Right renal cortex interstitium (tissue), 3 donors: ENCODE results near the gene EPB41L3. TPM values are rescaled to one million over a fixed set of nuclear protein-coding genes. Genes with fewer than 3 reads are reported as not detected.

Experiments
- DNase-seq, 3 donors: peaks; one replicate each; pipeline ENCODE4 v3.0.0-alpha.2; 2013; ENCODE audit warnings: low read depth in 3 of 3, low spot score in 2 of 3
- polyA plus RNA-seq, 3 donors: library from polyadenylated mRNA; unstranded; fragments of 120-200 nt; gene quantifications; one replicate each; pipeline ENCODE4 v1.2.1, GENCODE V29; 2013; ENCODE audit not compliant: insufficient read length in 3 of 3

Gene EPB41L3
- polyA plus RNA-seq, 3 donors, result 56.9 to 71.6 (median 58.0) TPM

DNA sequence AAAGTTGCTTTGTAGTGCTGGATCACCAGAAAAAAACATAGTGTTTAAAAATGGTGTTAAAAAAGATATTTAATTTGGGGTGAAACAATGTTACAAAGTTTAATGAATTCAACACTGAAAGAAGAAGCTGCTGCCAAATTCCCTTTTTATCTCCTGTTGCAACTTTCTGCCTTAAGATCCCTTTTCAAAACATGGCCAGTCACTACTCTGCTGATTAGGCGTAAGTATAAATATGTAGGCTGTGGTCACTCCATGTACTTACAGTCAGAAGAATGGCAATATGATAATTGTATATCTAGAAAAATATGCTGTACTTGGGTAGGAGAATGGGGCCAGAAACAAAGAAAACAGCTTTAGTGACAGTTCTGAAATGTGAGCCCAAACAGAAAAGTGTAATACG is 124.8 kb downstream of the EPB41L3 start:
- no peak for DNase-seq

DNA sequence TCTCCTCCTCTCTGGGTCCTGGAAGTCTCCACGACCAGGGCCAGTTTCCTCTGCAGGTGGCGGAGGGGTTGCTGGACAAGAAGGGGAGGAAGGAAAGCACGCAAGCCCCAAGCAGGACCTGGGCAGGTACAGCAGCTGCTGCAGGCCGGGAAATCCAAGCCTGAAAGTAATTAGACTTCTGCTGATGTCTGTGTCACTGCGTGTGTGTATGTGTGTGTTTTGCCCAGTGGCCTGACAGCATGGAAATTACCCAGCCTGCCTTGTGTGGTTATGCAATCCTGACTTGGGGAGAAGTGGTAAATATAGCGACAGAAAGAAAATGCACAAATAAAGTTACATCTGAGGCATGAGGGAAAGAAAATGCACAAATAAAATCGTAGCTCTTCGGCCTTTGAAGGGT is 126.5 kb downstream of the EPB41L3 start:
- DNase-seq, result no peak

DNA sequence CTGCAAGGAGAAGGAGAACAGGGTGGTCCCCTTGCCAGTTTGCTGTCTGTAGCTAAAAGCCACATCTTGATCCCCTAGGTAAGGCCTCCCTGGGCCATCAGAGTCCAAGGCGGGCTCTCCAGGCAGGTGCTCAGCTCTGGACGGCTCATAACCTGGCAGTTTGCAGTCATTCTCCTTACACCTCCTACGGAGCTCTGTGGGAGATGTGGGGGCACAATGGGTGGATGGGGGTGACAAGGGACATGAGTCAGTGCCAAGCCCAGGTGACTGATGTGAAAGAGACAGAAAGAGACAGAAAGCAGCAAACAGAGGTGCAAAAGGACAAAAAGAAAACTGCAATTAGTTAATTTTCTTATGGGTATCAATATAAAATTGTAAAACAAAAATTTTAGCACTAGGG is 127.7 kb downstream of the EPB41L3 start:
- no peak for DNase-seq

DNA sequence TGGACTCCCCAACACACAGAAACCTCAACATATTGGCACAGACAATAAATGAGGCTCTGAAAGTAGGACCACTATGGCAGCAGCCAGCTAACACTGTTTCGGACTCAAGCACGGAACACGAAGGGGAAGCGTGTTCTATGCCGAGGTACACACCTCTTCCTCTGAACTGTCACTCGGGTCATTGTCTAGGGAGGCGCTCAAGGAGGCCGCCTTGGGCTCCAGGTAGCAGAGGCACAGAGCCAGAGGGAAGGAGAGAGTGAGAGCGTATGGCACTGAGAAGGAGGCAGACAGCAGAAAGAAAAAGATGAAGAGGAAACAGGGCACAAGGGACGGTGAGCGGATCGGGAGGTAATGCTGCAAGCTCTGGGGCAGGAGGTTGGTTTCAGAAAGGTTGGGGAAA is 128.1 kb downstream of the EPB41L3 start:
- DNase-seq, result no peak

DNA sequence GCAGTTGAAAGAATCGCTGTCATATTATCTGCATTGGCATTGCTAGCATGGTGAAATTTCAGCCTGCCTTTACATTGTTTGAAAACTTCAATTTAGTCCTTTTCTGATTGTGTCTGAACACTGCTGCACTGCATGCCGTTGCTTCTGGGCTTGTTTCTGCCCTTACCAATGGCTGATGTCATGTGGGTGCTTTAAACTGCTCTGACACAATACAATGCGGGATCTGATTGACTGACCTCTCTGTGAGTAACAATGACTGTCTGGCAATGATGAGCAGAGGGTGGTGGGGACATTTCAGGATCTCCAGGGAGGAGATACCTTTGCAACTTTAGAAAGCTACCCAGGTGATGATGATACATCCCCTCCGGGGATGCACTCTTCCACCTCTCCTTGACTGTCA is 128.8 kb downstream of the EPB41L3 start:
- no peak for DNase-seq

DNA sequence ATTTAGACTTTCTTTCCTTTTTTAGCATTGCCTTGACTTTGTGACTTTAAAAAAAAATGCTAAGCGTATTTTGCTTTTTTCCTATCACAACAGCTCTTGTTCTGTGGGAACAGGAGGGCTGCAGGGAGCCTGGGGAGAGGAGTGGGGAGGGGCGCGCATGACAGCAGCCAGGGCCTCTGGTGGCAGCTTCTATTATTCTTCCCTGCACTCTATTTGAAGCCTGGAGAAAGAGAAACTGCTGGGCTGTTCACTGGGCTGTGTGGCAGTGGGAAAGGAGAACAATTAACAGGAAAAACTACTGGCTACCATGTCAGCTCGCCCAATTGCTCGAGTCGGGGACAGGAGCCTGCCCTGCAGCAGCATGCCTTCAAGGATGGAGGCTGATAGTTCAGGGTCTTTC is 129.3 kb downstream of the EPB41L3 start:
- DNase-seq, result no peak

DNA sequence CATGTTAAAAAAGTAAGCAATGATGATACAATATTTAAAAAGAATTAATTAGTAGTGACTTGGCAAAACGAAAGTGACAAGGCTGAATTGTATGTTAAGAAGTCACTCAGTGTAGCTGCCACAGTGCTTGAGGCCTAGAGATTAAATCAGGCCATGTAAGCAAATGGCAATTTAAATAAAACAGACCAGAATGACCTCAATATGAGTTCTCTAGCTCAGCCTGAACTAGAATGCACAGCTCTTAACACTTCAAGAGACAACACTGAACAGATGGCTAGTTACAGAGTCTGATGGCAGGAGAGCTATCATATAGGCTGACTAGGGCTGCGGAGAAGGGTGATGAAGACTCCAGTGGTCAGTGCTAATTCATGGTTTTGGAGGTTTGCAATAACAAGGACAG is 130.3 kb downstream of the EPB41L3 start:
- DNase-seq, result no peak

DNA sequence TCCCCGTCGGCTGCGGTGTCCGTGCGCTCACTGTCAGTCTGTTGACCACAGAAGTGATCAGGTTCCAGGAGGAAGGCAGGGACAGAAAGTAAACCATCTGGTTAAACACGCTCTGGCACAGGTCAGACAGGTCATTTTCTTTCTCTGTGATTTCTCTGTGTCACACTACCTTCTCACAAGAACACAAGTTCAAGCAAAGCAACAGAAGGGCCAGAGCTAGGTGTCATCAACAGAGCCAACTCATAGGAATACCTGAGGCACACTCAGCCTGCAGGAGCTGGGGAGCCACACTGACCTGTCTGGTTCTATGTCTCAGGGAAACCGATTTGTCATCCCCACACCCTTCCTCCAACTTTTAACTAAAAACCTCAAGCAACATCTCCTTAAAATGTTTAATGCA is 133.2 kb downstream of the EPB41L3 start:
- DNase-seq, result no peak

DNA sequence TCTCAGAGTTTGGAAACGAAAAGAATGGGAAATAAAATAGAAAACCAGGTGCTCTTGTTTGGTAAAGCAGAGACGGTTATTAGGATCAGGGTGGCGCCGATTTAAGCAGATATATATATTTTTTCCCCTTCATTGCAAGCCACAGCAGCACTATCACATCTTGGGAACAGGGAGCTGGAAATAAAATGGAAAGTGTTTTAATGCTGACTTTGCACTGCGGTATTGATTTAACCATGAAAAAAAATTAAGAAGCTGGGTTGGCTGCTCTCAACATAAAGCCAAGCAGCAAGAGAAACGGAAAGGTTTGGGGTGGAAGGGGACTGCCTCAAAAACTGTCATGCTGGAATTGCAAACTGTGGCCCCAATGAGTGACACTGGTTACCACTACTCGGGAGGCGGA is 145.5 kb downstream of the EPB41L3 start:
- DNase-seq, result no peak

DNA sequence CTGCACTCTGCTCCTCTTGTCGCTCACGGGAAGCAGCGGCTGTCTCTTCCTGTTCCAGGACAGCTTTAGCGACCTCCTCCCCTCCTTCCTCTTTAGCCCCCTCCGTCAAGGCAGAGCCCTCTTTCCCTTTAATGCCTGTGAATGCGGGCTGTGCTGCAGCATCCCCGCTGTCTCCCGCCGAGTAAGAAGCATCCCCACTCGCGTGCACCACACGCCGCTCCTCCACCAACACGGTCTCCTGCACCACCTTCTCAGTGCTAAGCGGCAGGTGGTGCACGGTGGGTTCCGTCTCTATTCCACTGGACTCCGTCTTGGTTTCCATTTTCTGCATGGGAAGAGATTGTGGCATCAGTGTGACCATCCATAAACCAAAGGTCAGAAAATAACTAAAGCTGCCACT is 146.7 kb downstream of the EPB41L3 start:
- no peak for DNase-seq

DNA sequence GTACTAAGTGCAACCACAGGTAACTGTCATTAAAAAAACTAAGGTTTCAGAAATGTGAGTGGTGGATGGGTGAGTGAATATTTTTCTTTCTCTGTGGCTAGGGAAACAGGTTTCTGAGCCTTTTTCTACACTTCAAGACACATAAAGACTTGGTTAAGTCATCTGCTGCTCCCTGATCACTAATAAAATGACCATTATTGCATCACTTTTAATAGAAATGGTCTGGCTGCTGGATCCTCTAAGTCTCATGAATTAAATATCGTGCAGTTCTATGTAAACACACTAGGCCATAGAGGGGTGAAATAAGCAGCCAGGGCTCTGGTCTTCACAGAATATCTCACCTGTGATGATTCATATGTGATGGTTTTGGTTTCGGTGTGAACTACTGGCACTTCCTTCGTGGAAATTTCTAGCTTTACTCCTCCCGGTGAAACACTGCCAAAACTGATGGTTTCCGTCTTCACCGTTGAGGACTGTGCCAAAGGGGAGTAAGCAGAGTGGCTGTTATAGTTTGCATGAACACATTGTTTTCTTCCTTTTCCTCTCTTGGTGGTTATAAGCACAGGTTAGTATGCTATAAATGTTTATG is 147.8 kb downstream of the EPB41L3 start:
- DNase-seq, result no peak

DNA sequence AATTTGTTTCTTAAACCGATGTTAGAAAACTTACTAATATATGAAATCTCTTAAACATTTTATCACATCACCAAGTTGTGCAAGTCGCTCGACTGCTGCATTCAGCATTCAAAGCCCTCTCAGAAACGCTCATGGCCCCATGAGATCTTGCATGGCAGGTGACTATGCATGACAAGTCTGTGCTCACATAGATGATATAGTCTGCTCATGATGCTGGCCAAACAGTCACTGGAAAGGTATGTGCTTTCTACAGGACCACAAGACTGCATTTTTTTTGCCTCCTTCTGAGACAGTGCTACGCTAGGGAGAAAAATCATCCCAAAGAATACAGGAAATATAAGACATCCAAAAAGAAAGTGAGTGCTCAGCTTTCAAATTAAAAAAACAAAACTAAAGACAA is 150.0 kb downstream of the EPB41L3 start:
- no peak for DNase-seq

DNA sequence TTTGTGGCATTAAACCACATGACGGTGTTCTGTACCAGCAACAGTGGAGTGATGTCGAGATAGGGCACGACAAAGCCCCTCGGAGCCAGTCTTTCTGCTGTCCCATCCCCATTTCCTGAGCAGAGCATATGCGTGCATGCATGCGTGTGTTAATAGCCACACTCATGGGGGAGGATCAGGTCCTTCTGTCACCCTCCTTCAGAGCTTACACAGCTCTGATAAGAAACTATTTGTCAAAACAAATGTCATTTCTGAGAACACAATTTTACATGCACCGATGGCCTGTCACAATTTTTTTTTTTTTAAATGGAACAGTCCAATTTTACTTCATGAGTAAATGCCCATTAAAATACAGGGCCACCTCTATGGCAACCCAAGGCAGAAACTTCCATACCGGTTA is 152.4 kb downstream of the EPB41L3 start:
- no peak for DNase-seq

DNA sequence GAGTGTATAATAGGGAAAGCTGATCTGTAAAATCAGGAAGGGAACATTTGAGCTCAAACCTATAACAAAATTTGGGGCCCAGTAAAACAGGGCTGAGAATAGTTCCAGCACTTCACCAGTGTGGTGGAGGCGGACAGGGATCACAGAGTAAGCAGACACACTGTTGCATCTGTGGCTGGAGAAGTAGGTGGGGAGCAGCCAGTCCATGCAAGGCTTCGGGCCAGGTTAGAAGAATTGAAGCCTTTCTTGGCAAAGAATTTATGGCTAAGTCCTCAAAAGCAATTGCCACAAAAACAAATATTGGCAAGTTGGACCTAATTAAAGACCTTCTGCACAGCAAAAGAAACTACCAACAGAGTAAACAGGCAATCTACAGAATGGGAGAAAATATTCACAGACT is 154.4 kb downstream of the EPB41L3 start:
- no peak for DNase-seq

DNA sequence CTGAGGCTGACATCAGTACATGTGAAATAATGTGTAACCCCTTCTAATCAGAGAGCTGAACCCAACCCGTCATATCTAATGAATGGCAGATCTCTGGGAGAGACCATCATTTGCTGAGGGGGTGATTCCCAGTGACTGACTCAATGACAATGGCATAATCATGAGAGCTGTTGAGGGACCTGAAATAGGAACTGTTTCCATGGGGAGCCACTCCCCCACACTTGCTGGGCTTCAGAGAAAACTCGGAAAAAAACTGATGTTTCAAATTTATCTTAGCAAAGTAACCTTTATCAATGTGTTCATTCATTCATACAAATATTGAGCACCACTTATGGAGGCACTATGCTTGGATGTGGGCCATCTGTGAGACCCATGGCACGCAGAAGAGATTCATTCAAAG is 154.9 kb downstream of the EPB41L3 start:
- DNase-seq, result no peak

DNA sequence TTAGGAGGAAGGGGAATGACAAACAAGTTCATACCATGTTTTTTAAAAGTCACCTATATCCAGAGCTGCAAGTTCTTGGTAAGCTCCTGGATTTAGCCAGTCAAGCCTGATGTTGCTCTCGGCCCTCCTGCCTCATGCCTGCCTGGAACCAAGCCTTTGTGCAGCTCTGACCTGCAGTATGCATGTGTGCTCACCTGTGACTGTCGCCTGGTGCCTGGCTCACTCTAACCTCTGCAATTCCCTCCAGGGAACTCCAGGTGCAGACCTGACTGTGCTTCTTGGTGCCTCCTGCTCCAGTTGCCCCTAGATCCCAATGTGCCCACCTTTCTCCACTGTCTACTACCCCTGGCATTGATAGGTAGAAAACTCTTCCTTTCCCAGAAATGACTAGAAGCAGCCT is 163.2 kb downstream of the EPB41L3 start:
- peak in 1 of 3 donors; percentile 4 for DNase-seq

DNA sequence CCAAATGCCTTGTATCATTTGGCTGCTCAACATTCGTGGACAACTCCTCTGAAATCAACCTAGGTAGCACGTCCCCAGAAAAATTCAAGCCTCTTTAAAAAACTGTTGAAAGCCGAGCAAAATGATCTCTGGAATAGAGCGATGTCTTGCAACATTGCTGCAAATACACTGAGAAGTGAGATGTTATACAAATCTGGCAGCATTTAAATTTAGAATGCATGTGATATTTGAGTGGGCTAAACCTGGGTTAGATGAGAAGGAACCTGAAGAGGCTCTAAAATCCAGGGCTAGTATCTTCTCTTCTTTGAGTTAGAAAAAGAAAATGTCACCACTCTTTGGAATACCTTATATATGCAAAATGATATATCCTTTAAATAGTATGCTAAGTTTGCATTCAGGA is 166.8 kb downstream of the EPB41L3 start:
- no peak for DNase-seq

DNA sequence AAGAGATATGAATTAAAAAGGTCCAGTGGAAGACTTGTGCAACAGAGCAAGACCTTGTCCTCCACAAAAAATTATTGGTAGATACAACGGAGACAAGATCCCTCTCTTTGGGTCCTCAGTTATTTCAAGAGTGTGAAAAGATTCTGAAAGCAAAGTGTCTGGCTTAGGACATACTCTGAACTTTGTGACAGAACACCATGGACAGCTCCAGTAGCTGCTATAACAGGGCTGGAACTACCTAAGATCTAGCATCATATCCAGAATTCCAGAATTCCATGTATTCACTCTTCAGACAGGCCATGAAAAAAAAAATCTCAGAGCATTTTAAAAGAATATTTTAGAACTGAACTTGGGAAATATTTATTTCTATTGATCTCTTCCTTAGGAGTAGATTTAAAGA is 173.5 kb downstream of the EPB41L3 start:
- peak in 1 of 3 donors; percentile 5 for DNase-seq

DNA sequence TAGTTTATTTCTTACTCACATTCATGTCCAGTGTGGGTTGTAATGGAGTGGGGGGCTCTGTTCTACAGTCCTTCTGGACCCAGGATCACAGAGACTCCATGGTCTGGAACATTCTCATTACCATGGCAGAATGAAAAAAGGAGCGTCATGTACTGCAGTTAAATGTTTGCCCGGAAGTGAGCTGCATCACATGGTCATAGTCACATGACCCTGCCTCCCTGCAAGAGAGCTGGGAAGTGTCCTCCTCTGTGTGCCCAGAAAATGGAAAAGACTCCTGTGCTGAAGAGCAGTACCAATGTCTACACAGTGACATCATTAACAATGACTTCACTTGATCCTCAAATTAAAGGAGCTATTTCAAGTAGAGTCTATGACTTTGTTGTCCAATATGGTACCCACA is 174.3 kb downstream of the EPB41L3 start:
- no peak for DNase-seq

DNA sequence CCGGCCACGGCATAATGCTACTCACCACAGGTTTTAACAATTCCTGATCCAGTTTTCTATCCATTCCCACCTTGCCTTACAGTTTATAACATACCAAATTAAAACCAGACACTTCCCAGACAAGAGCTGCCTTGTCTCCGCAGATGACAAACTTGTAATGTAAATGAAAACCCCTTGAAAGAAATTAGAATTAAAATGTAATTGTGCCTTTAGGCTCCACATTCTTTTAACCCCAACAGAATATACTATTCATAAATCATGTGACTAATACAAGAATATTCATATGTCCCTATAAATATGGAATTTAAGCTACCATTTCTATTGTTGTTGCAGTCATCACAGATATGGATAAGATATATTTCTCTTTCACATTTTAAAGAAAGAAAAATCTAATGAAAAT is 178.4 kb downstream of the EPB41L3 start:
- DNase-seq, result no peak

DNA sequence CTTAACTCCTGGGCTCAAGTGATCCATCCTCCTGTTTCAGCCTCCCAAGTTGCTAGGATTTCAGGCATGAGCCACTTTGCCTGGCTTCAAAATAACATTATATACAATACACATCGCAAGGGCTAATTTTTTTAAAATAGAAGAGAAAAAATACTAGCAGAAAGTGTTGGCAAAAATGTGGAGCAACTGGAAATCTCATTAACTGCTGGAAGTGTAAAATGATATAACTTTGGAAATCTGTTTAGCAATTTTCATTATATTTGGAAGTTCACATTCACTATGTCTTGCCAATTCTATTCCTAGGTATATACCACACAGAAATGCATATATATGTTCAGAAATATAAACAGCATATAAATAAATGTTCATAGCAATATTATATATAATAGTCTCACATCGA is 193.2 kb downstream of the EPB41L3 start:
- DNase-seq, result no peak
